Breast epithelium (tissue), 3 donors: Measurements from ENCODE around the gene PLGRKT.

Experiments
- POLR2A ChIP-seq: fragments of 450-650 bp; IDR thresholded peaks from one replicate; pipeline ENCODE4 v1.6.1; 2016; ENCODE audit warnings: antibody characterized with exemption, mild to moderate bottlenecking, moderate library complexity
- POLR2AphosphoS5 ChIP-seq, 3 donors: sonication (generic); formaldehyde crosslinking; IDR thresholded peaks; one replicate each; pipeline ENCODE4 v1.6.1; 2017; ENCODE audit warnings: antibody characterized with exemption in 3 of 3
- TF ChIP-seq, protein P1 (sequence below), 3 donors: fragments of 450-650 bp; IDR thresholded peaks; one replicate each; pipeline ENCODE4 v1.5.1; 2016 to 2017; ENCODE audit warnings: antibody characterized with exemption in 3 of 3, mild to moderate bottlenecking in 3 of 3, moderate library complexity in 3 of 3

DNA sequence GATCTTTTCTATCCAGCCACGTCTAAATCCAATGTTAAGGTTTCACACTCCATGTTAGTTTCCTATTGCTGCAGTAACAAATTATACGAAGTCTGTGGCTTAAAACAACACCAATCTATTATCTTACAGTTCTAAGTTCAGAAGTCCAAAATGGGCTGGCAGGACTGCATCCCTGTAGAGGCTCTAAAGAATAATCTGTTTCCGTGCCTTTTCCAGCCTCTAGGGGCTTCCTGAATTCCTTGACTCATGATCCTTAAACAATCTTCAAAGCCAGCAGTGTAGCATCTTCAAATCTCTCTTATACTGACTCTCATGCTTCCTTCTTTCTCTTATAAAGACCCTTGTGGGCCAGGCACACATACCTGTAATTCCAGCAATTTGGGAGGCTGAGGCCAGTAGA is 6.8 kb downstream of the PLGRKT start:
- TF ChIP-seq POLR2AphosphoS5 (IDR thresholded peaks at IDR 0.05) (no peak), POLR2A (no peak)
- TF ChIP-seq, protein P1, sequence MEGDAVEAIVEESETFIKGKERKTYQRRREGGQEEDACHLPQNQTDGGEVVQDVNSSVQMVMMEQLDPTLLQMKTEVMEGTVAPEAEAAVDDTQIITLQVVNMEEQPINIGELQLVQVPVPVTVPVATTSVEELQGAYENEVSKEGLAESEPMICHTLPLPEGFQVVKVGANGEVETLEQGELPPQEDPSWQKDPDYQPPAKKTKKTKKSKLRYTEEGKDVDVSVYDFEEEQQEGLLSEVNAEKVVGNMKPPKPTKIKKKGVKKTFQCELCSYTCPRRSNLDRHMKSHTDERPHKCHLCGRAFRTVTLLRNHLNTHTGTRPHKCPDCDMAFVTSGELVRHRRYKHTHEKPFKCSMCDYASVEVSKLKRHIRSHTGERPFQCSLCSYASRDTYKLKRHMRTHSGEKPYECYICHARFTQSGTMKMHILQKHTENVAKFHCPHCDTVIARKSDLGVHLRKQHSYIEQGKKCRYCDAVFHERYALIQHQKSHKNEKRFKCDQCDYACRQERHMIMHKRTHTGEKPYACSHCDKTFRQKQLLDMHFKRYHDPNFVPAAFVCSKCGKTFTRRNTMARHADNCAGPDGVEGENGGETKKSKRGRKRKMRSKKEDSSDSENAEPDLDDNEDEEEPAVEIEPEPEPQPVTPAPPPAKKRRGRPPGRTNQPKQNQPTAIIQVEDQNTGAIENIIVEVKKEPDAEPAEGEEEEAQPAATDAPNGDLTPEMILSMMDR (IDR thresholded peaks at IDR 0.05) = no peak
